Measurements from ENCODE around the gene THYN1.
"Not testable (repeated sequence)": the region's sequence is repeated elsewhere in the genome, so short reads cannot be mapped to it uniquely, and the experiment has no call there.

The THYN1 gene

GRCh38 chr11:134260983-134261382 is 7.8 kb upstream of the THYN1 start:
- H3K9ac ChIP-seq (ENCODE audit: low read depth, low read length), result no peak overlapping the region
- H3K36me3 ChIP-seq (ENCODE audit: insufficient read depth, low read length), result peaks cover 81% of the 10 kb centered on the region
- no peaks in the 10 kb centered on the region for H3K27me3 ChIP-seq (ENCODE audit: insufficient read depth, low read length)
- no peak overlapping the region for H3K27ac ChIP-seq (ENCODE audit: low read depth, low read length)
- H3K9me3 ChIP-seq (ENCODE audit: insufficient read depth, low read depth, low read length), result no peaks in the 10 kb centered on the region
- H3K4me1 ChIP-seq (ENCODE audit: insufficient read depth, low read length), result no peaks in the 10 kb centered on the region
- no peak overlapping the region for H3K4me3 ChIP-seq (ENCODE audit: low read length)
- 94% methylated on average over 16 of the region's 16 CpGs for WGBS

- H3K4me1 ChIP-seq (ENCODE audit: insufficient read depth, low read length), result no peaks in the 10 kb centered on the region
- peaks cover 81% of the 10 kb centered on the region for H3K36me3 ChIP-seq (ENCODE audit: insufficient read depth, low read length)
- H3K4me3 ChIP-seq (ENCODE audit: low read length), result no peak overlapping the region
- no peak overlapping the region for H3K9ac ChIP-seq (ENCODE audit: low read depth, low read length)
- H3K27ac ChIP-seq (ENCODE audit: low read depth, low read length), result no peak overlapping the region
- H3K27me3 ChIP-seq (ENCODE audit: insufficient read depth, low read length), result no peaks in the 10 kb centered on the region
- H3K9me3 ChIP-seq (ENCODE audit: insufficient read depth, low read depth, low read length), result no peaks in the 10 kb centered on the region
Measured at GRCh38 chr11:134260503-134260902, 7.4 kb upstream of the THYN1 start.

DNA sequence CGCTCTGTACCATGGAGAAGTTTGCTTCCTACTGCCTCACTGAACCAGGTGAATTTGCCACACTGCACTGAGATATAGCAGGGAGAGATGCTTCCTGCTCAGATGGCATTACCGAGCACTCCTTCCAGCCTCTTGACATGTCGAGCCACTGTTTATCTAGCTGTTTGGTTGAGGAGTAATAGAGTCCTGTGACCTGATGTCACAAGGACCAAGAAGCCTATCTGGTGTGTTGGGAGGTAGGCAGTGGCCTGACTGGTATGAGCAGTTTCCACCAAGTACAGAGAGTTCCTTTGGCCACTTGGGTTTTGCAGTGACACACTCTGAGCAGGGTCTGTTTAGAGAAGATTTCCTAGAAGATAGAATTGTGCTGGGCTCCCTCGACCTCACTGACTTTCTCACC is 5.4 kb upstream of the THYN1 start:
- Histone ChIP-seq H3K36me3 (ENCODE audit: insufficient read depth, low read length) (peaks cover 68% of the 10 kb centered on the region), H3K27ac (ENCODE audit: low read depth, low read length) (no peak overlapping the region), H3K9ac (ENCODE audit: low read depth, low read length) (no peak overlapping the region), H3K4me1 (ENCODE audit: insufficient read depth, low read length) (peaks cover 8% of the 10 kb centered on the region), H3K4me3 (ENCODE audit: low read length) (no peak overlapping the region), H3K27me3 (ENCODE audit: insufficient read depth, low read length) (no peaks in the 10 kb centered on the region), H3K9me3 (ENCODE audit: insufficient read depth, low read depth, low read length) (no peaks in the 10 kb centered on the region)
- 92% methylated on average over 4 of the region's 4 CpGs for WGBS

DNA sequence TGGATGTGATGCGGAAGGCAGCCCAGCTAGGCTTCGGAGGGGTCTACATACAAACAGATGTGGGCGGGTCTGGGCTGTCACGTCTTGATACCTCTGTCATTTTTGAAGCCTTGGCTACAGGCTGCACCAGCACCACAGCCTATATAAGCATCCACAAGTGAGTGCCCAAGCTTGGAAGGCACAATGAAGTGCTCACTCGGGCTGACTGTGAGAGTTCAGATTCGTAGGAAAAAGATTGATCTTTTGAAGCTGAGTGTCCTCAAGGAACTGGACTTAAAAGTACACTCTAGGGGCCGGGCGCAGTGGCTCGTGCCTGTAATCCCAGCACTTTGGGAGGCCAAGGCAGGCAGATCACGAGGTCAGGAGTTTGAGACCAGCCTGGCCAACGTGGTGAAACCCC is 3.9 kb upstream of the THYN1 start:
- Histone ChIP-seq H3K4me1 (ENCODE audit: insufficient read depth, low read length) (peaks cover 11% of the 10 kb centered on the region), H3K9ac (ENCODE audit: low read depth, low read length) (no peak overlapping the region), H3K27me3 (ENCODE audit: insufficient read depth, low read length) (no peaks in the 10 kb centered on the region), H3K9me3 (ENCODE audit: insufficient read depth, low read depth, low read length) (no peaks in the 10 kb centered on the region), H3K27ac (ENCODE audit: low read depth, low read length) (no peak overlapping the region), H3K36me3 (ENCODE audit: insufficient read depth, low read length) (peaks cover 53% of the 10 kb centered on the region), H3K4me3 (ENCODE audit: low read length) (no peak overlapping the region)
- WGBS, result 95% methylated on average over 11 of the region's 11 CpGs

- not testable (repeated sequence) for H3K27me3 ChIP-seq (ENCODE audit: insufficient read depth, low read length); H3K27ac ChIP-seq (ENCODE audit: low read depth, low read length); H3K9ac ChIP-seq (ENCODE audit: low read depth, low read length); H3K9me3 ChIP-seq (ENCODE audit: insufficient read depth, low read depth, low read length); H3K4me3 ChIP-seq (ENCODE audit: low read length)
- Histone ChIP-seq H3K4me1 (ENCODE audit: insufficient read depth, low read length) (peaks cover 19% of the 10 kb centered on the region), H3K36me3 (ENCODE audit: insufficient read depth, low read length) (peaks cover 49% of the 10 kb centered on the region)
- 95% methylated on average over 5 of the region's 5 CpGs for WGBS
Measured at GRCh38 chr11:134255184-134255561, 2.0 kb upstream of the THYN1 start.

DNA sequence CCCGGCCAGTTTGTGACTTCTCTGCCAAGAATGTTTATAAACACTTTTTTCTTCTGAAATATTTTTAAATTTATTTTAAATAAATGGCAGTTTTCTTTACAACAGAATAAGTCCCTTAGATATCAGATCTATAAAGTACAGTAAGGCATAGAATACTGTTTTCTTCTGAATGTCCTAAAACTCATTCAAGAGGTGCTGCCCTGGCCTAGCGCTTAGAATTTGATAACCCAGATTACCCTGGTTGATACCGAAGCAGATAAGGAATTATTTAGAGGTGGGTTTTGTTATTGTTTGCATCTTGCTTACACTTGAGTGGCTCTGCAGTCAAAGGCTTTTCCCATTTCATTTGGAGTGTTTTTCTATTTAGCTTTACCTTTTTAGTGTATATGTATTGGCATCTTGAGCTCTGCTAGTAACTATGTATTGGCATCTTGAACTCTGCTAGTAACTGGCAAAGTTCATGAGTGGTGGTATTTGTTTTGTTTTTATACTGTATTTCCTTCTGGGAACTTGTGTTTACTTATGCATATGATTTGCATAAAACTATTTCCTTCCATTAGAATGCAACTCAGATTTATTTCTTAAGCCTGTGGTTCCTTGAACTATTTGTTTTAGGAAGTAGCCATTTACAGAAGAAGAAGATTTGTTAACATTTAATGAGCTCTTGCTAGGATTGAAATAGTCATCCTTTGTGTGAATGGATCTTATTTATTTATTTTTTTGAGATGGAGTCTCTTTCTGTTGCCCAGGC is 1.5 kb upstream of the THYN1 start:
- Histone ChIP-seq H3K36me3 (ENCODE audit: insufficient read depth, low read length) (peaks cover 49% of the 10 kb centered on the region), H3K4me3 (ENCODE audit: low read length) (peak overlapping the region; percentile 94), H3K9ac (ENCODE audit: low read depth, low read length) (no peak overlapping the region), H3K4me1 (ENCODE audit: insufficient read depth, low read length) (peaks cover 19% of the 10 kb centered on the region), H3K27ac (ENCODE audit: low read depth, low read length) (no peak overlapping the region), H3K27me3 (ENCODE audit: insufficient read depth, low read length) (no peaks in the 10 kb centered on the region), H3K9me3 (ENCODE audit: insufficient read depth, low read depth, low read length) (no peaks in the 10 kb centered on the region)
- WGBS, result 90% methylated on average over 2 of the region's 3 CpGs

GRCh38 chr11:134252346-134253187 is 585 bp downstream of the THYN1 start:
- Histone ChIP-seq H3K27me3 (ENCODE audit: insufficient read depth, low read length) (no peaks in the 10 kb centered on the region), H3K4me1 (ENCODE audit: insufficient read depth, low read length) (peaks cover 19% of the 10 kb centered on the region), H3K27ac (ENCODE audit: low read depth, low read length) (0 out of 2 replicates have a peak overlapping the region, but pooled peaks have one; percentile 6), H3K9ac (ENCODE audit: low read depth, low read length) (peak overlapping the region; percentile 68), H3K36me3 (ENCODE audit: insufficient read depth, low read length) (peaks cover 51% of the 10 kb centered on the region), H3K9me3 (ENCODE audit: insufficient read depth, low read depth, low read length) (no peaks in the 10 kb centered on the region), H3K4me3 (ENCODE audit: low read length) (peak overlapping the region; percentile 94)
- WGBS, result 21% methylated on average over 27 of the region's 27 CpGs

DNA sequence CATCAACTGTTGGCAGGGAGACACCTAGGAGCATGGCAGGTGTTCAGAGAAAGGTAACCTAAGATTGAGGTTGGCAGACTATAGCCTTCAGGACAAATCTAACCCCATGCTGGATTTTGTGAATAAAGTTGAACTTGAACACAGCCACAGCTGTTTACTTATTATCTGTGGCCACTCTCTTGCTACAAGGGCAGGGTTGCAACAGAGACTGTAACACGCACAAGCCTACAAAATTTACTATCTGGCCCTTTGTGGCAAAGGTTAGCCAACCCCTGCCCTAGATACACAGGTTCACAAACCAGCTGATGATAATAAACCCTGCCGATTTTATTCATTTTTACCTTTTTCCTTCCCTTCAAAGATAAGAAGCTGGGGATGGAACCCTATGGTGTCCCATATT is 2.5 kb downstream of the THYN1 start:
- Histone ChIP-seq H3K27ac (ENCODE audit: low read depth, low read length) (no peak overlapping the region), H3K9me3 (ENCODE audit: insufficient read depth, low read depth, low read length) (no peaks in the 10 kb centered on the region), H3K9ac (ENCODE audit: low read depth, low read length) (no peak overlapping the region), H3K36me3 (ENCODE audit: insufficient read depth, low read length) (peaks cover 47% of the 10 kb centered on the region), H3K4me1 (ENCODE audit: insufficient read depth, low read length) (peaks cover 19% of the 10 kb centered on the region), H3K27me3 (ENCODE audit: insufficient read depth, low read length) (no peaks in the 10 kb centered on the region), H3K4me3 (ENCODE audit: low read length) (no peak overlapping the region)
- WGBS, result 93% methylated on average over 2 of the region's 2 CpGs

DNA sequence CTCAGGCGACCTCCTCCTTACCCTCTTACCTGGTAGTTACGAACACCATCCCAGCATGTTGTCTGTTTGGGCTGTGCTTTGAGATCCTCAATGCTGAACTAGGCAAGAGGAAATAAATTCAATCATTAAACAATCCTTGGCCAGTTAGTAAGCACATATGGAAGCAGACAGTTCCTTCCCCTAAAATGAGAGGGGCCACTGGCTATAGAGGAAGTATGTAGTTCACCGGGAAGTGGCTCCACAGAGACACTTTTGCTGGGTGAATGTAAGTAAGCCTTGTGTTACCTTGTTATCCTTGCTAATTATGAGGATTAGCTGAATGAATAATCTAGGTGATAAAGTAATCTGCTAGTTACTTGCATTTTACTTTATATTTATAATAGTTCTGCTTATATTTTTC is 2.9 kb downstream of the THYN1 start:
- Histone ChIP-seq H3K27ac (ENCODE audit: low read depth, low read length) (no peak overlapping the region), H3K9me3 (ENCODE audit: insufficient read depth, low read depth, low read length) (no peaks in the 10 kb centered on the region), H3K9ac (ENCODE audit: low read depth, low read length) (no peak overlapping the region), H3K36me3 (ENCODE audit: insufficient read depth, low read length) (peaks cover 48% of the 10 kb centered on the region), H3K4me3 (ENCODE audit: low read length) (no peak overlapping the region), H3K4me1 (ENCODE audit: insufficient read depth, low read length) (peaks cover 19% of the 10 kb centered on the region), H3K27me3 (ENCODE audit: insufficient read depth, low read length) (no peaks in the 10 kb centered on the region)
- WGBS, result 93% methylated on average over 3 of the region's 3 CpGs

DNA sequence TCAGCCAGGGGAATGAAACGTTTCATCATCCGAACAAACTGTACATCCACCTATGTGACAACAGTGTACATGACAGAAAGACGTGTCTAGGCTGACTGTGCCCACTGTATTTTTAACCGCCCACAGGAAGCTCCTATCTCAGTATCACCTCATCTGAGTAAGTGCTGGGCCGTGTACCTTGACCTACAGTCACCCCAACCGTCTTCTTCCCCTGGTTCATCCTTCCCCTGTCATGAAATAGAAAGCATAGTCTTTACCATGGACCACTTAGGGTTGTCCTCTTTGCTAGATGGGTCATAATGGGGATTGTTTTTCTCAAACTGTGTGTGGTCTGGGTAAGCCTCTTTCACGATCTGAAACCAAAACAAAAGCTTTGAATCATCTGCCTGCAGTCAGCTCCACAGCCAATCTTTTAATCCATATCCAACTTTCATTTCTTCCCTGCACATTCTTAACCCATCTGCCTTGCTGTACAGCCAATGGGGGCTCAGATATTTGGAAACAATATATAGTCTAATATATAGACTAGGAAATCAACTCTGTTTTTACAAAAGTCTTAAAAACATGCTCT is 4.2 kb downstream of the THYN1 start:
- Histone ChIP-seq H3K36me3 (ENCODE audit: insufficient read depth, low read length) (peaks cover 55% of the 10 kb centered on the region), H3K4me1 (ENCODE audit: insufficient read depth, low read length) (peaks cover 11% of the 10 kb centered on the region), H3K4me3 (ENCODE audit: low read length) (no peak overlapping the region), H3K9ac (ENCODE audit: low read depth, low read length) (no peak overlapping the region), H3K27ac (ENCODE audit: low read depth, low read length) (no peak overlapping the region), H3K9me3 (ENCODE audit: insufficient read depth, low read depth, low read length) (no peaks in the 10 kb centered on the region), H3K27me3 (ENCODE audit: insufficient read depth, low read length) (no peaks in the 10 kb centered on the region)
- WGBS, result 93% methylated on average over 7 of the region's 7 CpGs

DNA sequence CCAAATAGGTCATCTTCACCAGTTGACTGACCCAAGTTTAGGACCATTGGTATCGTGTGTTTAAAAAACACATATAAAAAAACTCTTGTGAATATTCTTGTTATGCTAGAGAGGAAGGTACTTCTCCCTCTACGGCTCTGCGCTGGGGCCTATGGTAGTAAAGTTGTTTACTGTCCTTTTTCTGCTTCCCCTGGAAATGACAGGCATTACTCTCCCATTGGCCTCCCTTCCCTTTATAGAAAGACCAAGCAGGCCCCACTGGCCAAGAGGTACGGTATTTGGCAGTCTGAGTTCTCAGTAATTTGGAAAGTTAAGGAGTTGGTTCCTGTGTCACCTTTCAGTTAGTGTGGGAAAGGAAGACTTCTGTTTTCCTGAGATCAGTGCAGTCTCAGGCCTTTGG is 6.5 kb downstream of the THYN1 start:
- no peak overlapping the region for H3K27ac ChIP-seq (ENCODE audit: low read depth, low read length)
- peaks cover 67% of the 10 kb centered on the region for H3K36me3 ChIP-seq (ENCODE audit: insufficient read depth, low read length)
- H3K27me3 ChIP-seq (ENCODE audit: insufficient read depth, low read length), result no peaks in the 10 kb centered on the region
- WGBS, result 91% methylated on average over 1 of the region's 4 CpGs
- no peak overlapping the region for H3K4me3 ChIP-seq (ENCODE audit: low read length)
- H3K4me1 ChIP-seq (ENCODE audit: insufficient read depth, low read length), result peaks cover 4% of the 10 kb centered on the region
- no peaks in the 10 kb centered on the region for H3K9me3 ChIP-seq (ENCODE audit: insufficient read depth, low read depth, low read length)
- H3K9ac ChIP-seq (ENCODE audit: low read depth, low read length), result no peak overlapping the region

All from HUES64 (cell line).